Activated gamma-delta T cell (primary cell): ENCODE results near the gene SEC24A.
"Not testable (repeated sequence)": the region's sequence is repeated elsewhere in the genome, so short reads cannot be mapped to it uniquely, and the experiment has no call there.

Experiments used
- DNase-seq: peaks from one replicate; lab custom pipeline; 2025; lab: John Stamatoyannopoulos, UW
- total RNA-seq, 2 donors: gene quantifications; one replicate each; lab custom pipeline; 2026; lab: John Stamatoyannopoulos, UW

SEC24A gene
- 34.5 to 36.1 reads per million in 2 donors for total RNA-seq

DNA sequence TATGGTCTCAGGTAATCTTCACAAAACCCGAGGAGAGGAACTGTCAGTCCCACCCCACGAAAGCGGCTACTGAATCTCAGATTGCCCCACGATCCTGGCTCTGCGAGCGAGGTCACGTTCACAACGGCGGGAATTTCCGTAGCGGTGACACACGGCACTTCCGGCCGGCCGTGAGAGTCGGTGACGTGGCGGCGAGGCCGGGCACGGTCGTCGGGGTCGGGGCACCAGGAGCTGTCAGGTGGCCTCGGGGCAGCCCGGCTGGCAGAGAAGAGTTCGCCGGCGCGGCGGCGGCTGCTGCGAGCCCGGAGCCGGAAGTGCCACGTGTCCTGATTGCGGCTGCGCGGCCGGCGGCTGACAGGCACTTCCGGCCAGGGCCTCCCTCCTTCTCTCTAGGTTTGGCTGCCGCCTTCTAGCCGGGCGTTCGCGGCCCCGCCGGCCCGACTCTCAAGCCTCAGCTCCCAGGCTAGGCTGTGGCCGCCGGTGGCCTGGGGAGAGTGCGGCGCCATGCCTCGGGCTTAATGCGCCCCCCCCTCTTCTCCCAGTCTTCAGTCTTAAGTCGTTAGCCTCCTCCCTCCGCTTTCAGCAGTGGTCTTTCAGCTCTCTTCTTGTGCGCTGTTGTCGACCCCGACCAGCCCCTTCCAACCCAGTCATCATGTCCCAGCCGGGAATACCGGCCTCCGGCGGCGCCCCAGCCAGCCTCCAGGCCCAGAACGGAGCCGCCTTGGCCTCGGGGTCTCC lies at the start of gene SEC24A:
Gene SEC24A, plus strand, starts transcription at position 361 of the 738 bp plus-strand sequence. Its CDS starts 292 bp downstream, at position 653.
- peak; percentile 96 for DNase-seq

DNA sequence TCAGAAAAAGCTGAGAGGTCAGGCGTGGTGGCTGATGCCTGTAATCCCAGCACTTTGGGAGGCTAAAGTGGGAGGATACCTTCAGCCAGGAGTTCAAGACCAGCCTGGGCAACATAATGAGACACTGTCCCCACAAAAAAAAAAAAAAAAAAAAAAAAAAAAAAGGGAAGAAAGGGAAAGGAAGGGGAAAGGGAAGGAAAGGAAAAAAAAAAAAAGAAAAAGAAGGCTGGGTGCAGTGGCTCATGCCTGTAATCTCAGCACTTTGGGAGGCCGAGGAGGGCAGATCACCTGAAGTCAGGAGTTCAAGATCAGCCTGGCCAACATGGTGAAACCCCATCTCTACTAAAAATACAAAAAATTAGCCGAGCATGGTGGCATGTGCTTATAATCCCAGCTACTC lies 48.8 kb upstream of the SEC24A start:
- not testable (repeated sequence) for DNase-seq

DNA sequence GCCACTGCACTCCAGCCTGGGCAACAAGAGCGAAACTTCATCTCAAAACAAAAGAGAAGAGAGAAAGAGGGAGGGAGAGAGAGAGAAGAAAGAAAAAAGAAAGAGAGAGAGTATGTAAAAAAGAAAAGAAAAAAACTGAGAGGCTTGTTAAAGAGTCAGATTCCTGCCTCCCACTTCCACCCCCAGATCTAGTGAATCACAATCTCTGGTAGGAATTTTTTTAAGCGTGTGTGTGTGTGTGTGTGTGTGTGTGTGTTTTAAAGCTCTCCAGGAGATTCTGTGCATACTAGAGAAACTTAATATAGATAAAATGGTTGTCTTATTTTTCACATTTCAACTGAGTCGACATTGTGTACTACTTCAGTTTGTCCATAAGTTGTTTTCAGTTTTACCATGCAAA lies 48.0 kb upstream of the SEC24A start:
- DNase-seq = no peak

DNA sequence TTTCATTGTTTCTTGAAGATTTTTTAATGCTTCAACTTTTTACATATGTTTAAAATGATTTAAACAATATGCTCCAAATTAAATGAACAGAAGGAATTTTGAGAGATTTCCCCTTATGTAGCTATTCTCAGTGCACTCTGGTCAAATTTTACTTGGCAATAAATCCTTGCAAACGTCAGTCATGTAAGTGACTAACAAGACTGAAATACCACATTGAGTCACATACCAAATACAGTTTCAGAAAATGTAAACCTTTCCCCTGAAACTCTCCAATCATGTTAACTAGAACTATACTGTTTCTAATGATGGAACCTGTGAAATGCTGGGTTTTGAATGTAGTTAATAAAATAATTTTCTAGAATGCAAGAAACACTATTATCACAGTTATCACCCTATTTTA lies 45.5 kb upstream of the SEC24A start:
- DNase-seq = no peak

DNA sequence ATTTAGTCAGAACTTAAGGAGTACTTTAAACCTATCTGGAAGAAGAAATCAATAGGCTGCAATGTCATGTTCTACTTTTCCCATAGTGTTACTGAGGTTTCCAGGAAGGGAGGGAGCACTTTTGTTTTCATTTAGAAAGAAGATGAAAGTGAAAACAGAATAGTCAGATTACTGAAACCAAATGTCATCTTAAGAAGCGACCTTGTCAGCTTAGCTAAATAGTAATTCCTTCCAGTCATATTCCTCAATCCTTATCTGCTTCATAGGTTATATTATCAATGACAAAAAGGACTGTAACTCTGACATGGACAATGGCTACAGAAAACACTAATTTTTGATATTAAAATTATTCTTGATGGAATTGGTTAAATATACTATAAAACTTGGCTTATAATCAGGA lies 43.7 kb upstream of the SEC24A start:
- no peak for DNase-seq

DNA sequence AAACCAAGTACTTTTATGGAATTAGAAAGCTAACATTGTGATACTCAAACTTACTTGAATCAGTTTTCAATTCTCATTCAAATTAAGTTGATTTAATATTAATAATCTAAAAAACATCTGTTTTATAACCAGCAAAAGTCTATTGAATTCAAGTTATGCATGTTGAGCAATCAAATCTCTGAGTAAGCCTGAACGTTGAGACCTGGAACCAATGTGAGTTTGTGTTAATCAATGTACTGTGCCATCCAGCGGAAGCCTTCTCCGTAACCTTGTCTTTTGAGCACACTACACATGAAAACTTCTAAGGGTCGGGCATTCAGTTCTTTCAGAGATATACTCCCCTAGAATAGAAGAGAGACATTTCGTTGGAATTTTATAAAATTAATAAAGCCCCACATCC lies 41.9 kb upstream of the SEC24A start:
- no peak for DNase-seq

DNA sequence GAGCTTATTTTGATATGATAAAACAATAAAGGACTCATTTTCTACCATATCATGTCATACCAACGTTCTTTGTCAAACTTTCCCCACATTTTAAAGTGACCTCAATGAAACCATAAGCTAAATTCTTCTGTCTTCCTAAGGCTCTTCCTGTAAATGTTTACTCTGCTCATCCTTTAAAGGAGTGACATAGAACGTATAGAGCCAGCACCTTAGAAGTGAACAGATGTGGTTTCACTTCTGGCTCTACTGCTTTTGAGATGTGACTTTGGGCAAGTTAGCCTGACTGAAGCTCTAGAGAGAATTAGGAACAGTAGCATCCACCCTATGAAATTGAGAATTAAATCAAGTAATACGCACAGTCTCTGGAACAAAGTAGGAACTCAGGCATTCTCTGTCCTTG lies 40.0 kb upstream of the SEC24A start:
- DNase-seq = no peak

DNA sequence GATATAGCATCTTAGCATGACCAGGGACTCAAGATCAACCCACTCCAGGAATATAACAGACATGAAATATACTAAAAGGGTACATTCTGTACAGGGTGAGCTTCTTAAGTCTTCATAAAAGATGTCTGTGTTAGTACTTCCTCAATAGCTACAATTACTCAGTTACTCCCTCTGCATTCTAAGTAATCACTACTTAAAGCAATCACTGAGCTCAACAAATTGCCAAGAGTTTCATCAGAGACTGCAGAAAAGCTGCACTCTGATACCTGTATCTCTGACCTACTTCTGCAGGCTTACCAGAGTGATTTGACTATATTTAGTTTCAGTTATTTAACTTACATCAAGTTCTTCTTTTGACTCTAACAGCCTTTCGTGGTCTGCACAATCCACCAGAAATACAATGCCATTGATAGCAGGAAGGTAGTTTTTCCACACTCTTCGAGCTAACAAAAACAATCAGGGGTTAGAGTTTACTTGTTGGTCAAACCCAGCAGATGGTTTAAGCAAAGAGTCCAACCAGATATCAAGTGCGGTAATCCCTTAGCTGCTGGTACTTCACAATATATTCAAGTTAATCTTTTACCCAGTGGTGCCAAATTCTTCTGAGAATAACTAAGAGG lies 39.2 kb upstream of the SEC24A start:
- no peak for DNase-seq

DNA sequence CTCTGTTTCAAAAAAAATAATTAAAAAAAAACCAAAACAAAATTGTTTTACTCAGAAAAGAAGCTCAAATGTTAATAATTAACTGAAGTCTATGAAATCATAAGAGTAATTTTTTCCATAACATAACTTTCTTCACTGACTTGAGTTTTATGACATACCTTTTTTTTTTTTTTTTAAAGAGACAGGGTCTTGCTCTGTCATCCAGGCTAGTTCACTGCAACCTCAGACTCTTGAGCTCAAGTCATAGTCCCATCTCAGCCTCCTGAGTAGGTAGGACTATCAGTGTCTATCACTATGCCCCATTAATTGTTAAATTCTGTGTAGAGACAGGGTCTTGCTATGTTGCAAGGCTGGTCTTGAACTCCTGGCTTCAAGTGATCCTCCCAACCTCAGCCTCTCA lies 37.9 kb upstream of the SEC24A start:
- DNase-seq = no peak

DNA sequence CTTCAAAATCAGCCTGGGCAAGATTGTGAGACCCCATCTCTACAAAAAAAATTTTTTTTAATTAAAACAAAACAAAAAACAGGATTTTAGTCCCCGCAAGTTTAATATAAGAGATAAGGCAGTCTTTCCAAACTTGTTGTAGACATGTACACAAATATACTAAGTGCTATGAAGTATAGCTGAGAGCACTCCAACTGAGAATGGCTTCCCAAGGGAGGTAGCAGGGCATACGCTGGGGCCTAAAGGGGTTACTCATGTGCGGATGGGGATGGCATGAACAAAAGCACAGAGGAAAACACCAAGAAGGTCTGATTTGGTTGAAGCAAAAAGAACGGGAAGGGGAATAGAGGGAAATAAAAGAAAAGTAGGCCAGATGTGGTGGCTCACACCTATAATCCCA lies 37.1 kb upstream of the SEC24A start:
- DNase-seq = no peak

DNA sequence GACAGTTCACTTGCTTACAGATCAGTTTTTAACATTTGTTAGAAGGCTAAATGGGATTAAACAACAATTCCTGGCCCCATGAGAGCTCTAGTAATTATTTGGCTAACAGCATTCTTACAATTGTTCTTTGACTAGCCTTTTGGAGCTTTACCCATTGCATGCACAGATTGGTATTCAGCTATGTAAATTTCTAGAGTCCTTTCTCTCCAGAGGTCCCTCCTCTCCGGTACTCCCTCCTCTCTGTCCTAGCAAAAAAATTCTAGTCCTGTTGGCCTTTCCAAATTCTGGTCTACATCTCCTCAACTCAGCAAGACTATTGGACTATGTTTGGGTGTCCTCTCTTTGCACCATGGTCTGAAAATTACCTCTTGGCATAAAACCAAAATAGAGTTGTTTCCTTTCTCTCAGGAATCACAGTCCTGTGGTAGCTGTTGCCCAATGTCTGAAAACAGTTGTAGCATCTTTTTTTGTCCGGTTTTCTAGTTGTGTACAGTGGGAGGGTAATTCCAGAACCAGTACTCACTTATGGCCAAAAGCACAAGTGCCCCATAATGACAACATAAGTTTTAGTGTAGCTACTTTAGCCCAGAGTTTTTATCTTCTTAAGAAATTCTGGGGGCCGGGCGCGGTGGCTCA lies 34.0 kb upstream of the SEC24A start:
- no peak for DNase-seq

DNA sequence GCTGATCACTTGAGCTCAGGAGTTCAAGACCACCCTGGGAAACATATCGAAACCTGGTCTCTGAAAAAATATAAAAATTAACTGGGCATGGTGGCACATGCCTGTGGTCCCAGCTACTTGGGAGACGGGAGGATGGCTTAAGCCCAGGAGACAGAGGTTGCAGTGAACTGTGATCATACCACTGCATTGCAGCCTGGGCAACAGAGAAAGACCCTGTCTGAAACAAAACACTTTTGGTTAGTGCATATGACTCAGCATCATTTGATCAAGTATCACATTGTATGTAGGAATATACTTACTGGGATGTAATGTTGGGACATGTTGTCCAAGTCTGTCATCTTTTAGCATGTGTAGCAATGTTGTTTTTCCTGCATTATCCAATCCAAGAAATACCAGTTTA lies 28.0 kb upstream of the SEC24A start:
- DNase-seq = no peak

DNA sequence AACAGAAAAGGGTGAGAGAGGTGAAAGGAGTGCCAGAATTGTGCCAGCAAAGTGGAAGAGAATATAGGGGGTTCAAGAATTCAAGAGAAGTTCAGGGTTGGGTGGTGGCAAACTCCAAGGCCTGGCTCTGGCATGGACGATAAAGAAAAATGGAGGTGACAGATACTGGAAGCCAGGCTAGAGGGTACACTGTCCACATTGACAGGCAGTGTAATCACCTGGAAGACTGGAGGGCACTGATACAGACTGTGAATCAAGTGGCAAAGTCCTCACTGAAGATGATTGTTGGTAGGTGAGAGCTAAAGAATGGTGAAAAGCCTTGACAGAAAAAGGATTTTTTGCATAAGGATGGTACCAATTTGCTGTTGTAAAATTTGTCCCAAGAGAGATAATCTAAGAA lies 23.0 kb upstream of the SEC24A start:
- DNase-seq = no peak

DNA sequence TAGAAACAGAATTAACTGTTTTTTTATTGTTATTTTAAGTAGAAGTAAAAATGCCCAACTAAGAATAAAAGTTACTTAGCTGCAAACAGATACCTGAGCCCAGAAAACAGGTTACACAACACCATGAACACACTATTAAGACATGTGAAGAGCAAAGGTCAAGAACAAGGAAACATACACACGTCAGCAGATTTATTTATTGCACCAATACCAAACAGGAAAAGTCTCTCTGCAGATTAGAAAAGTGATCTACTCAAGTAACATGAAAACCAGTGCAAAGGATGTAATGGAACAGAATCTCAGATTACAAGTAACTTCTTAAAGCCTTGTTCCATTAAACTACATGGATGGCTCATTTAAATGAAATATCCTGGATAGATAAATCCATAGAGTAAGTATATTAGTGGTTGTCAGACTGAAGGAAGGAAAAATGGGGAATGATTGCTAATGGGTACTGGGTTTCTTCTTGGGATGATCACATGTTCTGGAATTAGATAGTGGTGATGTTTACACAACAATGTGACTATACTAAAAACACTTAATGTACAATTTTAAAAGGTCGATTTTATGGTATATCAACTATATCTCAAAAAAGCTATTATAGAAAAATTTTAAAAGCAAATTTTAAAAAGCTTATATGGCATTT lies 22.1 kb upstream of the SEC24A start:
- no peak for DNase-seq

DNA sequence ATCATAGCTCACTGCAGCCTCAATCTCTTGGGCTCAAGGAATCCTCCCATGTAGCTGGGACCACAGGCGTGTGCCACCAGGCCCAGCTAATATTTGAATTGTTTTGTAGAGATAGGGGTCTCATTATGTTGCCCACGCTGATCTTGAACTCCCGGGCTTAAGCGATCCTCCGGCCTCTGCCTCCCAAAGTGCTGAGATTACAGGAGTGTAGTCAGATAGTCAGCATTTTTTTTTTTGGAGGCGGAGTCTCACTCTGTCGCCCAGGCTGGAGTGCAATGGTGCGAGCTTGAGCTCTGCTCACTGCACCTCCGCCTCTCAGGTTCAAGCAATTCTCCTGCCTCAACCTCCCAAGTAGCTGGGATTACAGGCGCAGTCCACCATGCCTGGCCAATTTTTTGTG lies 14.4 kb upstream of the SEC24A start:
- no peak for DNase-seq

DNA sequence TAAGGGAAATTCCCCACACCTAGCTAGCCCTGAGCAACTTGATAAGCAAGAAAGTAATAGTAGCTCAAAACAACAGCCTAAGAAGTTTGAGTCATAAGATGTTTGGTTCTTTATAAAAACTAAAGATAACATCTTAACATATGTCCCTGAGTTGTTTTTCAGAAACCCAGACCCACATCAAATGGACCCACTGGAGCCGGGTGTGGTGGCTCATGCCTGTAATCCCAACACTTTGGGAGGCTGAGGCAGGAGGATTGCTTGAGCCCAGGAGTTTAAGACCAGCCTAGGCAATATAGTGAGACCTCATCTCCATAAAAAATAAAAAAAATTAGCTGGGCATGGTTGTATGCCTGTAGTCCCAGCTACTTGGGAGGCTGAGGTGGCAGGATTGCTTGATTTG lies 13.2 kb upstream of the SEC24A start:
- not testable (repeated sequence) for DNase-seq

DNA sequence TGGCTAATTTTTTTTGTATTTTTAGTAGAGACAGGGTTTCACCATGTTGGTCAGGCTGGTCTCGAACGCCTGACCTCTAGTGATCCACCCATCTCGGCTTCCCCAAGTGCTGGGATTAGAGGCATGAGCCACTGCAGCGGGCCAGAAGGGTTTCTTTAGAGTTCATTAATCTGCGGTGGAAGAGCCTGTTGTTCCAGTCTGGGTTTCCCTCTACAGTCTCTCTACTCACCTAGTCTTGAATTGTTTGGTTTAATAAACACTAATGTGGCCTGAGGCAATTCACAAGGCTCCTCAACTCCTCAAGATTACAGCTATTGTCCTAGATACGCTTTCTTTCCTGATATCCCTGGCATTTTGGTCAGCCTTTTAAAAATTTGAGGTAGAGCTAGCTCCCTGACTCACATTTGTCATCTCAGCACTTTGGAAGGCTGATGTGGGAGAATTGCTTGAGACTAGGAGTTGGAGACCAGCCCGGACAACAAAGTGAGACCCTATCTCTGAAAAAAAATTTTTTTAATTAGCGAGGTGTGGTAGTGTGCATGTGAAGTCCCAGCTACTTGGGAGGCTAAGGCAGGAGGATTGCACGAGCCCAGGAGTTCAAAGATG lies 11.4 kb upstream of the SEC24A start:
- DNase-seq = no peak

DNA sequence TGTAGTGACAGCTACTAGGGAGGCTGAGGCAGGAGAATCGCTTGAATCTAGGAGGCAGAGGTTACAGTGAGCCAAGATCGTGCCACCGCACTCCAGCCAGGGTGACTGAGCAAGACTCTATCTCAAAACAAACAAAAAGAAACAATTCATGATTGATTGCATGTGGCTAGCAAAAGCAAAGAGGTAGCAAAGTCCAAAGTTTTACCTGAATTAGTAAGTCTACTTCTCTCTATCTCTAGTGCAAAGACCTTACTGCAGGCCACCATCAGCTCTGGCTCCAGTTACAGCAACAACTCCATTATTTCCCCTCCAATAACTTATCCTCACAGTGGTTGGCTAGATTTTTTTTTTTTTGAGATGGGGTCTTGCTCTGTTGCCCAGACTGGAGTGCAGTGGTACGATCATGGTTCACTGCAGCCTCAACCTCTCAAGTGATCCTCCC lies 9.8 kb upstream of the SEC24A start:
- DNase-seq = no peak

DNA sequence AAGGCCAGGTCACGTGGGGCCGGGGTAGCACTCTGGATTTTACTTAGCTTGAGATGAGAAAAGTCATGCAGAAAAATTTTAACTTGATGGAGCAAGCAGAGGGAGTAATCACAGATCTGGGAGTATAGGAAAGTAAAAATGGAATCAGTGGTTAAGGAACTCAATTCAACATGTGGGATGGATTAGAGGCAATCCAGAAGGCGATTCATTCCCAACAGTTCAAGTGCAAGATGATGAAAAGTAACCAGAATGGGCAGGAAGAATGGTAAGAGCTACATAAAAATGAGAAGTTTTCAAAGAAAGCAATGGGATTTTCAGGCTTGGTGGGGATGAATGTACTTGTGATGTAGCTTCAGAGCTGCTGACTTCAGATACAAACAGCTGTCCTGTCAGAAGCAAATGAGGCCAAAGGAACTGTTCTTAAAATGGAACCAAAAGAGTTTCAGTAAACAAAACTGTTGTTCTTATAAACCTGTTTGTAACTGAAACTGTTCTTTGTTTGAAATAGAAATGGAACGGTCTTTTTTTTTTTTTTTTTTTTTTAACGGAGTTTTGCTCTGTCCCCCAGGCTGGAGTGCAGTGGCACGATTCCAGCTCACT lies 5.6 kb upstream of the SEC24A start:
- no peak for DNase-seq

DNA sequence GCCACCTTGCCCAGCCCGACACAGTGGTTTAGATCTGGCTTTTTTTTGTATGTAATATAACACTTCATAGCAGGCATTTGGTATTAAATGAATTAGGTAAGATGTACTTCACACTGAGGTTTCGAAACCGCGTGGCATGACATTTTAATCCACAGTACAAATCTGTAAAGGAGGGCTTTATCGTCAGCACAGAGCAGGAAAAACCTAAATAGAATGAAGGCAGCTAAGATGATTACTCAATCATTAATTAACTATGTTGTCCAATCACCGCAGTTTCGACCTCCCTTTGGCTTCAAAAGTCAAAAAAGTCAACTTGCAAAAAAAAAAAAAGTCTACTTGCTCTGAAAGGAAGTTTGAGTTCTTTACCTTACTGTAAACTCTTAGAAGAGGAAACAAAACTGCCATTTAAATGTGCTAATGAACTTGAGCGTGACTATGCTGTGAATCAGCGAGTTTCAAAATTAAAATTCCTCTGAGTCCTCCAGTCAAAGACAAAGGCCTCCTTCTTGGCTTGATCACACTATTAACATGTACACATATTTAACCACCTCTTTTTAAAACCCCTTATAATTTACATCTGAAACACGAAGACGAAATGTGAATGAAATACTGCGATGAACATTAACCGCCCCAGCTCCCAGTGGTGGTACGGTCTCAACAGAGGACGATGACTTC lies 698 bp upstream of the SEC24A start:
- no peak for DNase-seq

DNA sequence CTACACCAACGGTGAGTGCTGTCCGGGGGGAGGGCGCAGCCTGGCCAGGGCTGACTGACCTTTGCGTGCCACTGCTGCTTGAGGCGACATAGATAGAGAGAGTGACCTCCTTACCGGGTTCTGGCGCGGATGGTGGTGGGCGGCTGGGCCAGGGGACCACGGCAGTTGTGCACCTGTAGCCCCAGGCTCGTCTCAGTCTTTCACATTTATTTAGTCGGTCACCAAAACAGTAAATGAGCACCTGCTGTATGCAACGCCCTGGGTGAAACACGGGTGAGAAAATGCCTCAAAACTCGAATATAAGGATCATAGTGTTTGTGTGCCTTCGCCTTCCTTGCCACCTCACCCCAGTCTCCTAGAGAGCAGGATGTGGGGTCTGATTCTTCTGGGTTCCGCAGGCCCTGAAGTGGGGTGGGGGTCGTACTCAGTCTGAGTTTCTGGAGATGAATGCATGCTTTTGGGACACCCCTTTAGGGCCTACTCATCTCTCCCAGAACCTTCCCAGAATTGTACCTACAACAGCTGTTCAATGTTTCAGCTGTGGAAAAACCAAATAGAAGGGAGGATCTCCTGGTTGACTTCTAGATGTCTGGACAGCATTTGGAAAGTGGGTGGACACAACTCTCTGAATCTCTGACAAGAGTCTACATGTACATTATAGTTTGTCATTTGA lies 714 bp downstream of the SEC24A start:
- DNase-seq = peak; percentile 24
